Activated T-cell treated with anti-CD3 and anti-CD28 coated beads for 1 hour (primary cell): ENCODE results near the gene STX2.
"Not testable (repeated sequence)": the region's sequence is repeated elsewhere in the genome, so short reads cannot be mapped to it uniquely, and the experiment has no call there.

ENCODE experiments used
- DNase-seq: peaks from one replicate; pipeline ENCODE4 v3.0.0-alpha.2; 2020; ENCODE audit warnings: low read depth

STX2 gene

DNA sequence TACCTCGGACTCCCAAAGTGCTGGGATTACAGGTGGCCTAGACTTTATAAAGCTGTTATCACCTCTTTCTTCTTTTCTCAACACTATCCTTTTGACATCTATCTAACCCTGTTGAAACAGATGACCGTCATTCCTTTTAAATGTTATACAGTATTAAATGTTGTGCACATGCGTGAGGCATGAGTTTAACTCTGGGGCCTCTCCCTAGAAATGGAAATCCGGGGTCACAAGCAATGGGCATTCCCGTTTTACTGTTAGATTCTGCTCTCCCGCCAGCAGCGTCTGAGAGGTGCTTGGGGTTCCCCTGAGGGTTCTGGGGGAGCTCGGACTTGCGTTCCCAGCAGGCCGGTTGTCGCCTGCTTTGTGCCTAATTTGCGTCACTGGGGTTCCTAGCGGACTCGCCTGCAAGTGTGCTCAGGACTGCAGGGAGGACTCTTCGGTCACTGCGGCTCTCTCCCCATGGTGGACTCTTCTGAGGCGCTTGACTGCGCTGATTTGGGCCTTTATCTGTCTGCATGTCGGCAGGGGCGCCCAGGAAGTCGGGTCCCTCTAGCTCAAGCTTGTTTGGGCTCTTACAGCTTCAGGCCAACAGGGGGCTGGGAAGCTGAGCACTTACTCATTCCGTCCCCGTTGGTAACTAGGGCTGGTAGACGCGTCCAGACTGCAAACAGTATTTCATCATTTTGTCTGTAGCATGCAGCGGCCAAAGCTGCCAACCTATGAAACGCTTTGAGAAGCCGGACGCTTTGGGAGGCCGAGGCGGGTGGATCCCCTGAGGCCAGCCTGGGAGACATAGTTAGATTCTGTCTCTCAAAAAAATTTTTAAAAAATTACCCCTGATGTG is 31.6 kb upstream of the STX2 start:
- peak; percentile 37 for DNase-seq

DNA sequence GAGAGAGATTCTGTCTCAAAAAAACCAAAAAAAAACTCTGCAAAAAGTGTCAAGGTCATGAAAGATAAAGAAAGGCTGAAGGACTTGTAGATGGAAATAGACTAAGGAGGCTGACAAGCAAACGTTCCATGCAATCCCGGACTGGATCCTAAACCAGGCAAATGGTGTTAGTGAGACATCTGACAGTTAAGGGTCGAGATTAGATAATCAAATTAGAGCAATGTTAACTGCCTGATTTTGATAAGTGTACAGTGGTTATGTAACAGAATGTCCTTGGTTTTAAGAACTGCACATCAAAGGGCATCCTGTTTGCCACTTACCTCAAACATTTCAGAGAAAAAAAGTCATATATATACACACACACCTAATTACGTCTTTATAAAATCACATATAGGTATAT is 29.4 kb upstream of the STX2 start:
- no peak for DNase-seq

DNA sequence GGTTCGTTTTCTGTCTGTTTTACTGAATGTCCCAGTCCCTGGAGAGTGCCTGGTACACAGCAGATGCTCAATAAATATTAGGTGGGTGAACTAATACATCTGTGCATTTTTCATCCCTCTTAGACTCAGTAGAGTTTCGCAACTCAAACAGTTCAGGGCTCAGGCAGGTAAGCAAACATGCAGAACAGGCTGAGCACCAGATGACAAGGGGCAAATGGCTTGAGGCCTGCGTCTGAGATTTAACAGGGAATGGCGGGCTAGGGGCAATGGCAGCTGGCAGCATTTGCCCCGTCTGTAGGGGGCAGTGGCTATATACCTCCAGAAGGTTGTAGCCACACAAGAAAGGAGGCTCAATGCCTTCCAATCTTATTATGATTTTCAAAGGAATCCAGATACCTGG is 24.2 kb upstream of the STX2 start:
- no peak for DNase-seq

DNA sequence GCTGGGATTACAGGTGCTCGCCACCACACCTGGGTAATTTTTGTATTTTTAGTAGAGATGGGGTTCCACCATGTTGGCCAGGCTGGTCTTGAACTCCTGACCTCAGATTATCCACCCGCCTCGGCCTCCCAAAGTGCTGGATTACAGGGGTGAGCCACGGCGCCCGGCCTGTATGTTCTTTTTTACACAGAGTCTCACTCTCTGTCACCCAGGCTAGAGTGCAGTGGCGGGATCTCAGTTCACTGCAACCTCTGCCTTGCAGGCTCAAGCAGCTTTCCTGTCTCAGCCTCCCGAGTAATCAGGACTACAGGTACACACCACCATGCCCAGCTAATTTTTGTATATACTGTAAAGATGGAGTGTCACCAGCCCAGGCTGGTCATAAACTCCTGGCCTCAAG is 23.7 kb upstream of the STX2 start:
- not testable (repeated sequence) for DNase-seq

DNA sequence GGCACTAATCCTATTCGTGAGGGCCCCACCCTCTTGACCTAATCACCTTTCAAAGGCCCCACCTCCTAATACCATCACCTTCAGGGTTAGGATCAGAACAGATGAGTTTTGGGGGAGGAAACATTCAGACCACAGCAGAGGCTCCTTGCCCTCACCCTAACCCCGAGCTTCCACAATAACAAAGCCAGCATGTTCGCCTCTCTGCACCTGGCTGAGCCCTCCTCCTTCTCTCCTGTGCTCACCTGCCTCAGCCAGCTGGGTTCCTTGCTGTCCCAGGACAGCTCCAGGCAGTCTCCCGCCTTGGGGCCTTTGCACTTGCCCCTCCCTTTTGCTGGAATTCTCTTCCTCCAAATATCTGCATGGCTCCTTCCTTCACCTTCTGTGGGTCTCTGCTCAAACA is 23.1 kb upstream of the STX2 start:
- DNase-seq = no peak

DNA sequence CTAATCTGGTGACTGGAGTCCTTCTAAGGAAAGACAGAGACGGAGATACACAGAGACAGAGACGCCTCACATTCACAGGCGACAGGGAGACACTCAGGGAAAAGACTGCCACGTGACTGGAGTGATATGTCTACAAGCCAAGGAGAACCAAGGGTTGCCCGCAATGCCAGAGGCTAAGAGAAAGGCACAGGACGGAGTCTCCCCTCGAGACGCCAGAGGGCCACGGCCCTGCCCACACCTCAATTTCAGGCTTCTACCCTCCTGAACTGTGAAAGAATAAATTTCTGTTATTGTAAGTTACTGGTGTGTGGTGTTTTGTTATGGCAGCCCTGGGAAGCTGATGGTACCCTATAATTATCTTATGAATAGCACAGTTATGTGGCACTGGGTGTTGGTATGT is 21.3 kb upstream of the STX2 start:
- no peak for DNase-seq

DNA sequence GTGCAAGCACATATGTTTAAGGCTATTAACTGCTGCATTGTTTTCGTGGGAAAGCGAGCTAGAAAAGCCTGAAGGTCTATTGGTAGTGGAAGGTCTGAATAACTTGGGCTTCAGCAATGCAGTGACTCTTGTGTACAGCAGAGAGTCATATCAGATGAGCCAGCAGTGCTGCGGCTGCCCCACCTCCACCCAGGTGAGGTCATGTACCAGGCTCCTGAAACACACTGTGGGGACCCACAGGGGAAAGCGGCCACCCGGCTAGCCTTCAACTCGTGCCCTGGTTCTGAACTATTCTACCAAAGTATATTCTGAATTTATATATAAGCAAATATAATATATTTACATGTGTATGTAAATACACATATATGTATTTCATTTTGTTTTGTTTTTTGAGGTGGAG is 20.1 kb upstream of the STX2 start:
- no peak for DNase-seq

DNA sequence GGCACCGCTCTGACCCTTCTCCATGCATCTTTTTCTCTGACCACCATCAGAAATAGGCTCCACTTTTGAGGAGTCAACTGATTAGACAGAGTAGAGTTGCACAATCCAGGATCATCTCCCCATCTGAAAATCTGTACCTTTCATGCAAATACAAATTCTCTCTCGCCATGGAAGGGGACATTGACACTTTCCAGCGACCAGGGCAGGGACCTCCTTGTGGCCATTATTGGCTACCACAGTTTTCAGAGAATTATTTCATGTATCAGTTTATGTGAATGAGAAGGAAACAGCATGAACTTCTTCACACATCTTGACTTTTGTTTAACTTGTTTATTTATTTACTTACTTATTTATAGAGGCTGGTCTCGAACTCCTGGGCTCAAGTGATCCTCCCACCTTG is 19.0 kb upstream of the STX2 start:
- no peak for DNase-seq

DNA sequence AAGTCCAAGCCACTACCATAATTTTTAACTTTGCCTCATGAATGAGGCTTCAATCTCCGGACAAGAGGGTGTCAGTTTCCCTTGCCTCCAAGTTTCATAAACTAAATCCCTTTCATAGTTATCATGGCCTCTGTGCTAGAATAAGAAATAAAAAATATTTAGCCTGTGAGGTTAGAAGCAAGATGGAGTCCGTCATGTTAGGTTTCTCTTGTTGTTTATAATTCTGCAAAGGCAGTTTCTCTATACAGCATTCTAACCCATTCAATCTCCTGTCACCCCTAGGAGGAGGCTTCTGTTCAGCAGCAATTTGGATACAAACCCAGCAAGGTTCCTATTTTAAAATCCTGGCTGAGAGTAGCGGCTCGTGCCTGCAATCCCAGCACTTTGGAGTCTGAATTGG is 17.0 kb upstream of the STX2 start:
- DNase-seq = no peak

DNA sequence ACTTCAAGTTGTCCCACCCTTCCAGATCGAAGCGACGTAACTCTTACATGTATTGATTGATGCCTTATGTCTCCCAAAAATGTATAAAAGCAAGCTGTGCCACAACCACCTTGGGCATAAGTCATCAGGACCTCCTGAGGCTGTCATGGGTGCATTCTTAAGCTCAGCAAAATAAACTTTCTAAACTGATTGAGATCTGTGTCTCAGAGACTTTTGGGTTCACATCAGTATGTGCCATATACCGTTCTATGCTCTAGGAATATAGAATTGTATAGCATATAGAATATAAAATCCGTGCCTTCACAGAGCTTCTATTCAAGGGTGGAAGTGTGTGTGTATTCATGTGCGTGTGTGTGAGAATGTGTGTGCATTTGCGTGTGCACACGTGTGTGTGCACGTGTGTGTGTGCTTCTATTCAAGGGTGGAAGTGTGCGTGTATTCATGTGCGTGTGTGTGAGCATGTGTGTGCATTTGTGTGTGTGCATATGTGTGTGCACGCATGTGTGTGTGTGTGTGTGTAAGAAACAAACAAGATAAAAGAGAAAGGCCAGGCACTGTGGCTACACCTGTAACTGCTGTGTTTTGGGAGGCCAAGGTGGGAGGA is 11.5 kb upstream of the STX2 start:
- no peak for DNase-seq

DNA sequence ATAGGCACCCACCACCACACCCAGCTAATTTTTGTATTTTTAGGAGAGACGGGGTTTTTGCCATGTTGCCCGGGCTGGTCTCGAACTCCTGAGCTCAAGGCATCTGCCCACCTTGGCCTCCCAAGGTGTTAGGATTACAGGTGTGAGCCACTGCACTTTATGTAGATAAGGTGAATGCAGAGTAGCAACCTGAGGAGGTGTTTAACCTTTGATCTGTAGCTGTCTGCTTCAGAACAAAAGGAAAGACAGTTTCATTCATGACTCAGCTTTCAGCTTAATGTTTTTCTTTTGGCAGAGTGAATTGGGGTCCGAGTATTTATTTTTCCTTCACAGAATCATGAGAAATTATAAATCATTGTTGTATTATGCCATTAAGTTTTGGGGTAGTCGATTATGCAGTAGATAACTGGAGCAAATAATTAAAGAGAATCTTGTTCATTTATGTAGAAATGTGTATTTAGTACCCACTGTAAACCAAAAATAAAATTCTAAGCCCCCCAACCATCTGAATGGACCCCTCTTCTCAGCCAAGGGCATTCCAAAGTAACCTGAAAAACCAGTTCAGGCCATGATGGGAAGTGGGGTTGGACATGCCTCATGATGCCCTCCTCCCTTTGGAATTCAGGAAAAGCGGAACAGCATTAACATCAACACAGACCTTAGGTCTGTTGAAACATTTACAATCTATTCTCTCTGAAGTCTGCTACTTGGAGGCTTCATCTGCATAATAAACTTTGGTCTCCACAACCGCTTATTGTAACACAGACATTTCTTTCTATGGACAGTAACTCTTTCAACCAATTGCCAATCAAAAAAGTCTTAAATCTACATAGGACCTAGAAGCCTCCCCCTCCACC is 10.7 kb upstream of the STX2 start:
- DNase-seq = no peak

DNA sequence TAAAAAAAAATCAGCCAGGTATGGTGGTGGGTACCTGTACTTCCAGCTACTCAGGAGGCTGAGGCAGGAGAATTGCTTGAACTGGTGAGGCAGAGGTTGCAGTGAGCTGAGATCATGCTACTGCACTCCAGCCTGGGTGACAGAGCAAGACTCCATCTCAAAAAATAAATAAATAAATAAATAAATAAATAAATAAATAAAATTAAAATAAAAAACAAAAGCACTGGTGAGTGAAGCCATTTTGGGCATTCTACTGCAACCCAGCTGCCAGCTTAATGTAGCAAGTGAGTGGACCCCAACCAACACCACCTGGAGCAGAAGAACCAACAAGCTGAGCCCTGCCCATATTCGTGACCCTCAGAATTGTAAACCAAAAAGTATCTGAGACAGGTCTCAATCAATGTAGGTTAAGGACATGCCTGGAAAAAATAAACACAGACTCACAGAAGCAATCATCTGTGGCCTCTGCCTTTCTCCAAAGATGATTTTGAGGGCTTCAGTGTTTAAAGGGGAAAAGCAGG is 9.8 kb upstream of the STX2 start:
- not testable (repeated sequence) for DNase-seq

DNA sequence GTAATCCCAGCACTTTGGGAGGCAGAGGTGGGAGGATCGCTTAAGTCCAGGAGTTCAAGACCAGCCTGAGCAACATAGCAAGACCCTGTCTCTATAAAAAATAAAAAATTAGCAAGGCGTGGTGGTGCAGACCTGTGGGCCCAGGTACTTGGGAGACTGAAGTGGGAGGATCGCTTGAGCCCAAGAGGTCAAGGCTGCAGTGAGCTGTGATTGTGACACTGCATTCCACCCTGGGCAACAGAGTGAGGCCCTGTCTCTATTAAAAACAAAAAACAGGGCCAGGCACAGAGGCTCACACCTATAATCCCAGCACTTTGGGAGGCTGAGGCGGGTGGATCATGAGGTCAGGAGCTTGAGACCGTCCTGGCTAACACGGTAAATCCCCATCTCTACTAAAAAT is 9.1 kb upstream of the STX2 start:
- DNase-seq = not testable (repeated sequence)

DNA sequence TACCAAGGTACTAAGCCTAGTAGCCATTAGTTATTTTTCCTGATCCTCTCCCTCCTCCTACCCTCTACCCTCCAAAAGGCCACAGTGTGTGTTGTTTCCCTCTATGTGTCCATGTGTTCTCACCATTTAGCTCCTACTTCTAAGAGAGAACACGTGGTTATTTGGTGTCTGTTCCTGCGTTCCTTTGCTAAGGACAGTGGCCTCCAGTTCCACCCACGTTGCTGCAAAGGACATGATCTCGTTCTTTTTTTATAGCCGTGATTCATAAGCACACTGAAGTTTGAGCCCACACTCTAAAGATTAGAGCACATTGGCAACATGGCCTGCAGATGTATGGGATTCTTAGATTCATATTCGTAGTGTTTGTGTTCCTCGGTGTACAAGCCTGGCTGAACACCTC is 8.1 kb upstream of the STX2 start:
- DNase-seq = no peak

DNA sequence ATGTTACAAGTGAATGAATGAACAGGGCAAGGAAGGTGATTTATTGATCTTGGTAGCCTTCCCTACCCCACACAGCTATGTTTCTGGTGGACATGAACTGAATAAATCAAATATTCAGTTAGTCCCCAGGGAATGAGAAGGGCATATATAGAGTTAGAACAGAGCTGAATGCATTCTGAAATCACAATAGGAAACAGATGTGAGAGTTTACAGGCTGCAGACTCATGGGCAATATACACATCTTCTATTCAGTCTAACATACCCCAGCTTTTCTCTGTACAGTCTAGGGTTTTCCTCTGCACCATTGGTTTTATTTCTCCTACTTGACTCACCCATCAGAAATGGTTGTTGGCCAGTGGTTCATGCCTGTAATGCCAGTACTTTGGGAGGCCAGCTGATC is 7.3 kb upstream of the STX2 start:
- no peak for DNase-seq

DNA sequence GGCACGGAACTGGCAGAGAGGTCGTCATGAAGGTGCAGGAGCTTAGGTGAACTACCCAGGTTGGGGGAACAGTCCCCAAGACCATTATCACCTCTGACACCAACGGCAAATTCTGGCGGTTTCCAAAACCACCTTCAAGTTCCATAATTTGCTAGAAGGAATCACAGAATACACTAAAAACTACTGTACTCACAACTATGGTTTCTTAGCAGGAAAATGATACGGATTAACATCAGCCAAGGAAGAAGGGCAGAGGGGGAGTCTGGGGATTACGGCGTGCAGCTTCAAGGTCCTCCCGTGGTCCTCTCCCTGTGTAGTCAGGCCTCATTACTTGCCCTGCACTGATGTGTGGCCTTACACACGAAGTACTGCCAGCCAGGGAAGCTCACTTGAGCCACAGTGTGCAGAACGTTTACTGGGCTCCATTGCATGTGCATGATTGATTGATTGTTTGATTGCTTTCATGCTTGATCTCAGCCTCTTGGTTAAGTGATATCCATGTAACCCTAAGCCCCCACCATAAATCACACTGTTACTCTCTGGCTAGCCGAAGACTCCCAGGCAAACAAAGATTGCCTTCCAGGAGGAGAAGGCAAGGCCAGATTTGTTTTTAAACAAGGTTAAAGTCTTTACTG is 837 bp upstream of the STX2 start:
- DNase-seq = no peak

DNA sequence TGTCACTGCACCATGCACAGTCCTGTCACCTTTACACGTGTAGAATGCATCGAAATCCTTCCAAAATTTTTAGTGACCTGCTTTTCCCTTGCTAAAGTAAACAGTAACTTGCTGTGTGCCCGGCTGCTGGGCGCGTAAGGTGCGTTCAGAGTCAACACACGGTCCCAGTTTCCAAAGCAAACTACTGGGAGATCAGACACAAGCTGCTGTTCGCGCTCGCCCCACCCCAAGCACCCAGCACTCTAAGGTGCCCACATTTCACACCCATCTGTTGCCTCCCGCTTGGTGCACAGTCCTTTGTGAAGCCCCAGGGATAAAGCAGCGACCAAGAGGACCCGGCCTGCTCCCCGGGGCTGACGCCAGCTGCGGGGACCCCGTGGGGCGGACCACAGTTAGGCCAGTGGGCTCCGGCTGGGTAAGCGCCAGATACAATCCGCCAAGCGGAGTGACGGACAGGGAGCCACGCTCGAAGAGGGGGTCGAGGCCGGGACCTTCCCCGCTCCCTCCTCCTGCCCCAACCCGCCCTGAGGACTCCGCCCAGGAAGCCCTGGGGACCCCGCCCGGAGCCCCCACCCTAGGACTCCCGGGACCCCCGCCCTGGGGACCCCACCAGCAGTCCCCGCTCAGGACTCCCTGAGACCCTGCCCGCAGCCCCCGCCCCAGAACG is 633 bp downstream of the STX2 start:
- no peak for DNase-seq

DNA sequence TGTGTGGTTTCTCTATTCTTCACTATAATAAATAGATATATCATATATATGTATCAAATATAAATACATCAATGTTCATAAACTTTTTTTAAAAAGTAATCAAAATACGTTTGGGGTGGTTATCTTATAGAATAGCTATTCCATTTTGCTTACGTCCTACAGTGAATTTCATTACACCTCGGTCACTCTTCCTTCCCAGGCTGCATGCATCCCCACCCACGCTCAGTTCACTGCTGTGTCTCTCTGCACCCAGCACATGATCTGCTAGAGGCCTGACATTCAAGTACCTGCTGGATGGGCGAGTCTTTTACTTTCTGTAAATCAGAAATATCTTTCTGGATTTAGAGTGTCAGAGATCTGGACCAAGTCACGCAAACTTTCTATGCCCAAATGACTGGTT is 3.6 kb downstream of the STX2 start:
- no peak for DNase-seq

DNA sequence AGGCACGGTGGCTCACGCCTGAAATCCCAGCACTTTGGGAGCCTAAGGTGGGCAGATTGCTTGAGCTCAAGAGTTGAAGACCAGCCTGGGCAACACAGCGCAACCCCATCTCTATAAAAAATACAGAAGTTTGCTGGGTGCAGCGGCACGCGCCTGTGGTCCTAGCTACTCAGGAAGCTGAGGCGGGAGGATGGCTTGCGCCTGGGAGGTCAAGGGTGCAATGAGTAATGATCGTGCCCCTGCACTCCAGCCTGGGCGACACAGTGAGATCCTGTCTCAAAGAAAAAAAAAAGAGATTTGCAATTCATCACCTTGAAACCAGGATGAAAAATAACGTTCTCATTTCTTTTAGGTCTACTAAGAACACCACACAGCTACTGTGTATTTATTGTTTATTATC is 4.0 kb downstream of the STX2 start:
- DNase-seq = no peak

DNA sequence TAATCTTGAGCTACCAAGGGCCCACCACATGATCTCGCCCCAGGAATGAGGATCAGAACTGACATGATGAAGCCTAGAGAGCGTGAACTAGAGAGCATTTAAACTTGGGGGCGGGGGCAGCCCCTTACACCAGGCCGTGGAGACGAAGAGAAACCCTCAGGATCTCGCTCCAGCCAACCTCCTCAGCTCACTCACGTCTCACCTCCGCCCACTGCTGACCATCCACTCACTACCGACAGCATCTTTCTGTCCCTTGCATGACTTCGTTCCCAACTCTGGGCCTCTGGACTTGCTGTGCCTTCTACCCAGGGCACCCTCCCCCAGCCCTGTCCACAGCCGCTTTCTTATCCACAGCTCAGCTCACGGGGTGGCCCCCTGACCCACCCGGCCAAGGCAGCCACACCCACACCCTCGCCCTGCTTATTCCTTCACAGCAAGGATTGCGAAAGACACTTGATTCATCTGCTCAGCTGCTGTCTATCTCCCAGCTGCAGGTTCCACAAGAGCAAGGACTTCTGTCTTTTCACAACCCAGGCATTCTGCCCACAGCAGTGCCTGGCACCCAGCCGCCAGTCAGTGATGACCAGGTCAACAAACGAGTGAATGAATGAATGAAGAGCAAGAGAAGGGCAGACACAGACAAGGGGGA is 6.4 kb downstream of the STX2 start:
- DNase-seq = no peak

DNA sequence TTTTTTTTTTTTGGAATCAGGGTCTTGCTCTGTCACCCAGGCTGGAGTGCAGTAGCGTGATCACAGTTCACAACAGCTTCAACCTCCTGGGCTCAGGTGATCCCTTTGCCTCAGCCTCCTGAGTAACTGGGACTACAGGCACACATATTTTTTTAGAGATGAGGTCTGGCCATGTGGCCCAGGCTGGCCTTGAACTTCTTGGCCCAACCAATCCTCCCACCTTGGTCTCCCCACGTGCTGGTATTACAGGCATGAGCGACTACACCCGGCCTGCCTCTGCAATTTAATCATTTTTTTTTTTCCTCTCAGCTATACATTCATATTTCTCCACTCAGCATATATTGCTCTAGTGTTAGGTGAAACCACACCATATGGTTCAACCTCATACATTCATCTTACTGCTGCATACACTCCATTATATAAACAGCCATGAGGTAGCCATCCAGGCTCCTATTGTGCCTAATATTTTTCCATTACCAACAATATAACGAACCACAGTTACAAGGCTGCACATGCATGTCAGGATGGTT is 7.1 kb downstream of the STX2 start:
- DNase-seq = no peak
